SU-DHL-6 (cell line): ENCODE data around the gene ITPK1.

Experiments used
- H2AFZ ChIP-seq: fragments of 200-600 bp; sonication (generic); 2 replicates; pipeline ENCODE4 v1.6.1; 2014; ENCODE audit warnings: low read depth, mild to moderate bottlenecking, moderate library complexity, mixed read lengths, antibody characterized with exemption, low read length; ENCODE audit not compliant: severe bottlenecking
- H3F3A ChIP-seq: fragments of 200-600 bp; shearing (Covaris generic); 2 replicates; pipeline ENCODE4 v1.6.0; 2016; ENCODE audit warnings: antibody characterized with exemption, mild to moderate bottlenecking; ENCODE audit not compliant: insufficient read depth
- H3K27ac ChIP-seq: fragments of 200-600 bp; sonication (generic); 2 replicates; pipeline ENCODE4 v1.5.1; 2016; ENCODE audit warnings: low read depth, mild to moderate bottlenecking, low read length, moderate library complexity, mixed read lengths
- H3K27me3 ChIP-seq: fragments of 200-600 bp; sonication (generic), shearing (Covaris generic); 2 replicates; pipeline ENCODE4 v1.6.0; 2014; ENCODE audit warnings: mild to moderate bottlenecking, low read length
- H3K36me3 ChIP-seq: fragments of 200-600 bp; sonication (generic); 2 replicates; pipeline ENCODE4 v1.6.1; 2014; ENCODE audit warnings: mild to moderate bottlenecking, low read length, mixed read lengths
- H3K4me2 ChIP-seq: fragments of 300-600, 200-600 bp; shearing (Covaris generic), sonication (generic); 2 replicates; pipeline ENCODE4 v1.6.0; 2014; ENCODE audit warnings: low read length, low read depth, mild to moderate bottlenecking; ENCODE audit not compliant: poor library complexity, severe bottlenecking
- H3K4me3 ChIP-seq: fragments of 200-600 bp; sonication (generic); 2 replicates; pipeline ENCODE4 v1.5.1; 2014; ENCODE audit warnings: antibody characterized with exemption, low read length, mild to moderate bottlenecking, mixed read lengths; ENCODE audit not compliant: insufficient read depth, poor library complexity, severe bottlenecking
- H3K79me2 ChIP-seq: fragments of 200-600 bp; sonication (generic); 2 replicates; pipeline ENCODE4 v1.6.1; 2014; ENCODE audit warnings: mild to moderate bottlenecking, low read length, moderate library complexity; ENCODE audit not compliant: insufficient read depth
- H3K9ac ChIP-seq: fragments of 200-600 bp; sonication (generic); 2 replicates; pipeline ENCODE4 v1.7.0; 2014; ENCODE audit warnings: mild to moderate bottlenecking, low read length
- H3K9me2 ChIP-seq: fragments of 200-600 bp; sonication (generic); replicated peaks from 2 replicates; pipeline ENCODE4 v1.6.1; 2014; ENCODE audit warnings: low read length; ENCODE audit not compliant: insufficient read depth
- H3K9me3 ChIP-seq: fragments of 200-600 bp; sonication (generic); 2 replicates; pipeline ENCODE4 v1.6.1; 2014; ENCODE audit warnings: low read length, mixed read lengths; ENCODE audit not compliant: insufficient read depth
- H4K20me1 ChIP-seq: fragments of 200-600 bp; sonication (generic); 2 replicates; pipeline ENCODE4 v1.6.1; 2014; ENCODE audit warnings: low read depth, mild to moderate bottlenecking, antibody characterized with exemption, low read length, moderate library complexity, mixed read lengths
- CTCF ChIP-seq: fragments of 200-600 bp; sonication (generic); IDR thresholded peaks from one replicate; pipeline ENCODE4 v1.5.1; 2017; ENCODE audit warnings: antibody characterized with exemption, mild to moderate bottlenecking, low read length, moderate library complexity; ENCODE audit not compliant: insufficient read depth, poor library complexity, severe bottlenecking
- EZH2phosphoT487 ChIP-seq: fragments of 200-600 bp; sonication (generic), shearing (Covaris generic); conservative IDR thresholded peaks from 2 replicates; pipeline ENCODE4 v1.6.1; 2018; ENCODE audit warnings: mild to moderate bottlenecking, antibody characterized with exemption, low read length, moderate library complexity, mixed read lengths

Gene ITPK1

GRCh38 chr14:92942136-92942535 lies 173.6 kb downstream of the ITPK1 start:
- H3F3A ChIP-seq = no peaks in the 10 kb centered on the region
- no peak overlapping the region for H3K27ac ChIP-seq
- H3K36me3 ChIP-seq = no peaks in the 10 kb centered on the region
- no peak overlapping the region for H2AFZ ChIP-seq
- no peak overlapping the region for H3K4me2 ChIP-seq
- no peaks in the 10 kb centered on the region for H4K20me1 ChIP-seq
- no peaks in the 10 kb centered on the region for H3K9me2 ChIP-seq
- H3K27me3 ChIP-seq = no peaks in the 10 kb centered on the region
- no peaks in the 10 kb centered on the region for H3K79me2 ChIP-seq
- no peak overlapping the region for H3K4me3 ChIP-seq
- TF ChIP-seq EZH2phosphoT487 (no peak), CTCF (no peak)
- no peak overlapping the region for H3K9ac ChIP-seq
- H3K9me3 ChIP-seq = no peaks in the 10 kb centered on the region

DNA sequence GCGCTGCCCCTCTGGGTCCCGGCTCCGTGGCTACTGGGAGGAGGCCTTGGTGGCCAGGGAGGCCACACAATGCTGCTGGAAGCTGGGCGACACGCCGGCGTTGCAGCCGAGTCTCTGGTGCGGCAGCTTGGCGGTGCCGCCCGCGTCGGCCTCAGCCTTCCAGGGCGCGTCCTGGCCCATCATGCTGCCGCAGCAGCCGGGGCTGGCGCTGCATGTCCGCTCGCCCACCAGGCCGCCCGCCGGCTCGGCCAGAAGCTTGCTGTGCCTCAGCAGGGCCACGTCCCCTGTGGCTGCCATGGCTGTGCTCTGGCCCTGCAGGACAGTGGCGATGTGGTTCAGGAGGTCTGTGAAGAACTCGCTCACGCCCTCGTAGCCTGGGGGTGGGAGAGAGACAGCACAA lies 174.2 kb downstream of the ITPK1 start:
- Histone ChIP-seq H3K27ac (no peak overlapping the region), H3K27me3 (no peaks in the 10 kb centered on the region), H3K4me3 (no peak overlapping the region), H2AFZ (no peak overlapping the region), H3K4me2 (no peak overlapping the region), H4K20me1 (no peaks in the 10 kb centered on the region), H3K79me2 (no peaks in the 10 kb centered on the region), H3K9ac (no peak overlapping the region), H3K9me2 (no peaks in the 10 kb centered on the region), H3F3A (no peaks in the 10 kb centered on the region), H3K9me3 (no peaks in the 10 kb centered on the region), H3K36me3 (no peaks in the 10 kb centered on the region)
- TF ChIP-seq EZH2phosphoT487 = no peak
- TF ChIP-seq CTCF = no peak

- Histone ChIP-seq H2AFZ (no peak overlapping the region), H3K9ac (no peak overlapping the region), H3K9me3 (no peaks in the 10 kb centered on the region), H3K36me3 (no peaks in the 10 kb centered on the region), H4K20me1 (no peaks in the 10 kb centered on the region), H3K79me2 (no peaks in the 10 kb centered on the region), H3K9me2 (no peaks in the 10 kb centered on the region), H3F3A (no peaks in the 10 kb centered on the region), H3K4me2 (no peak overlapping the region), H3K27ac (no peak overlapping the region), H3K27me3 (no peaks in the 10 kb centered on the region), H3K4me3 (no peak overlapping the region)
- TF ChIP-seq CTCF = no peak
- no peak for TF ChIP-seq EZH2phosphoT487
Observed at GRCh38 chr14:92940543-92940942, 175.2 kb downstream of the ITPK1 start.

DNA sequence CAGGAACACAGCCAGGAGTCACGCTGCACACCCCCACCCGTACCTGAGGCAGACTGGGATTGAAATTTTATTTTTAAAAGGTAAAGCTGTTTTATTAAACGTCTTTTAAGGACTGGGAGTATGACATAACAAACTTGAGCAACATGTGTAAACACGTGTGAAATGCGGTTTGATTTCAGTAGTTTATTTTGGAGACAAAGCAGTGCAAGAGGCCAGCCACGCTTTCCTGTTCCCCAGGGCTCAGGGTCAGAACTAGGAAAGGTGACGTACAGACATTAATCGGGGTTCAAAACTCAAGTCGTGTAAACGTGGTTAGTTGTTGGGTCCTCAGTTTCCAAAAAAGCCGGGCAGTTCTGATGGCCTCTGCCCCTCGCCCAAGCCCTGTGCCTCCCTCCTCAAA lies 176.0 kb downstream of the ITPK1 start:
- Histone ChIP-seq H3K79me2 (no peaks in the 10 kb centered on the region), H2AFZ (no peak overlapping the region), H4K20me1 (no peaks in the 10 kb centered on the region), H3K9ac (no peak overlapping the region), H3F3A (no peaks in the 10 kb centered on the region), H3K27me3 (no peaks in the 10 kb centered on the region), H3K4me3 (no peak overlapping the region), H3K36me3 (no peaks in the 10 kb centered on the region), H3K27ac (no peak overlapping the region), H3K9me3 (no peaks in the 10 kb centered on the region), H3K9me2 (no peaks in the 10 kb centered on the region), H3K4me2 (no peak overlapping the region)
- TF ChIP-seq EZH2phosphoT487 = no peak
- TF ChIP-seq CTCF = no peak
